ENCODE results near the gene HP1BP3.
A peak's percentile ranks its signal among the peaks of the same experiment; 100 is the strongest.

The HP1BP3 gene

DNA sequence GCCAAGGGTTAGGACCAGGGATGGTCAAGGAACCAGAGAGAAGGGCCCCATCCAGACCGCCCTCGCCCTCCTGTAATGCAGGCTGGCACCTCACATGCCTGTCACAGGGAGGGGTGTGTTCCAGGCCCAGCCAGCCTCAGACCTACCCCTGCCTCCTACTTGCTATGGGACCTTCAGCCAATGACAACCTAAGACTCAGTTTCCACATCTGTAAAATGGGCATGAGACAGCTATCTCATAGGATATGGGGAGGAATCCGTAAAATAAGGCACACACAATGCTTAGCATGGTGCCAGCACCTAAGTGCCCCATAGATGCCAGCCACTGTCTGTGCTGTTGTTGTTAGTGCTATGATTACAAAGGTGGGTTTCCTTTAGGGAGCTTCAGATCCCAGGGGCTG, 77.2 kb downstream of the HP1BP3 start:
- no peak for DNase-seq

DNA sequence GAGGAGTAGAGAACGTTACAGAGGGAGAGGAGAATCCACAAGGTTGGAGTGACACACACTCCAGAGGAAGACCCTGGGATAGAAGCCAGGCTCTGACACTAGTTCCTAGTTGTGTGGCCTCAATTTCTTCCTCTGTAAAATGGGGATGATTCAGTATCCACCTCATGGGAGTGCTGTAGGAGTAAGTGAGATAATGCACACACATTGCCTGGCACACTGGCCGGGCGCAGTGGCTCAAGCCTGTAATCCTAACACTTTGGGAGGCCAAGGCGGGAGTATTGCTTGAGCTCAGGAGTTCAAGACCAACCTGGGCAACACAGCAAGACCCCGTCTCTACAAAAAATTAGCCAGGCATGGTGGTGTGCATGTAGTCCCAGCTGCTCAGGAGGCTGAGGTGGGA, 78.2 kb downstream of the HP1BP3 start:
- no peak for DNase-seq

DNA sequence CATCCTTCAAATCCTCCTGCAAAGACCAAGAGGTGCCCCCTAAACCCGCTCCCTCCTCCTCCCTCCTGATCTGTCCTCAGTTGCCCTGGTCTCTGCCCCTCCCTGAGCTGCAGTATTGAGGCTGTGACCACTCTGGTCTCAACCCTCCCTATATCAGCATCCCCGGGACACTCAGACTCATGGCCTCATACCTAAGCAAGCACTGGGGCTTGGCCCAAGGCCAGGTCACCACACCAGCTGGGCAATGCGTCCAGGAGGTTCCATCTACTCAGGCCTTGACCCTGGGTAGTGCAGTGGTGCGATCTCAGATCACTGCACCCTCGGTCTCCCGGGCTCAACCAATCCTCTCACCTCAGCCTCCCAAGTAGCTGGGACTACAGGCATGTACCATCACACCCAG, 79.0 kb downstream of the HP1BP3 start:
- DNase-seq = no peak

DNA sequence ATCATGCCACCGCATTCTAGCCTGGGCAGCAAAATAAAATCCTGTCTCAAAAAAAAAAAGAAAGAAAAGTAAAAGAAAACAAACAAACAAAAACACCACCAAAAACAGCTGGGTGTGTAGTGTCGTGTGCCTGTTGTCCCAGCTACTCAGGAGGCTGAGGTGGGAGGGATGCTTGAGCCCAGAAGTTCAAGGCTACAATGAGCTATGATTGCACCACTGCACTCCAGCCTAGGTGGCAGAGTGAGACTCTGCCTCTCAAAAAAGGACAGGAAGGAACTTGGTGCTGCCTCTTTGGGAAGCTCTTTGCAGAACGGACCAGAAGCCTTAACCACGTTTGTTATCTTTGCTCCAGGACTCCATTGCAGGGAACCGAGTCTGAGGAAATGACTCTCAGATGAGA, 80.3 kb downstream of the HP1BP3 start:
- DNase-seq = no peak

DNA sequence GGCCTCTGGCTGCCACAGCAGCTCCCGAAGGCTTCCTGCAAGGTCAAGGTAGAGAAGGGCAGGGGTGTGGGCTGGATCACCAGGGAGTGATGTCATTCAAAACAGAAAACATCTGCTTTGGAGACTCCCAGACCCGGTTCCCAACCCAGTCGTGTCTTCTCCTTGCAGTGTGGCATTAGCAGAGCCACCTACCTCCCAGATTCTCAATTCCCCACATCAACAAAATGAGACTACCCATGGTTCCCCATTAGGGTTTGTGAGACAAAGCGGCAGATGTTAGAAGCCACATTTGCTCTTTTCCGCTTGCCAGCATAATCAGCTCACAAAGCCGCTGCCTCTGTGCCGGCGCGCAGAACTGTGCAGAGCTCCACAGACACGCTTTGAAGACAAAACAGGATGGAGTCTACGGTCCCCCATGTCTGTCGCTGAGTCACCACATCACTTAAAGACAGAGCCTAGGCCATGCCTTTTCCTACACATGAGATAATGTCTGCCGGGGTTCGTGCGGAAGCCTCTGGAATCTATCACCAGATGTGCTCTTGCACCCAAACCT, 81.8 kb downstream of the HP1BP3 start:
- DNase-seq = no peak

DNA sequence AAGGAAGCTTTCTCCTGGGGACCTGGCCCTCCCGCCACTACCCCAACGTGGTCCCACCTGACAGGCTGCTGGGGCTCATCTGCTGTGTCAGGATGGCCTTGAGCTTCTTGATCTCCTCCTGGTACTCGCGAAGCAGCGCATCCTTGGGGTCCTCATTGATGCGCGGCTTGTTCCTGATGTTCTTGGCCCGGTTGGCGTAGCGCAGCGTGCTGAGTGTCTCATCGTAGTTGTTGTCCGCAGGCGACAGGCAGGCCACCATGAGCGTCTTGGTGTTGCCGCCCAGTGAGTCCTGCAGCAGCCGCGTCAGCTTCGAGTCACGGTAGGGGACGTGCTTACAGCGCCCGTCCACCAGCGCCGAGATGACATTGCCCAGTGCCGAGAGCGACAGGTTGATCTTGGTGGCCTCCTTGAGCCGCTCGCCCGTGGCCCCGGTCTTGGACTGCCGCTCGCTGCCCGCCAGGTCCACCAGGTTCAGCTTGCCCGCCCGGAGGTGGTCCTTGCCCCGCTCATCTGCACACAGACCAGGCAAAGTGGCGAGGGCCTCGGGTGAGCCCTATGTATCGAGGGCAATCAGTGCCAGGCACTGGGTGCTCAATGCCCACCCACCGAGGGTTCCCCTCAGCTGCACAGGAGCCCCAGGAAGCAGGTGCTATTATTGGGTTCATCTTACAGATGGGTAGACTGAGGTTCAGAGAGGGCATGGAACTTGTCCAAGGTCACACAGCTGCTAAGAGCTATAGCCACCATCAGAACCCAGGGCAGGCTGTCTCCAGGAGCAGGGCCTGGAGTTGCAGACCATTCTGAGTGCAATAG, 82.5 kb downstream of the HP1BP3 start:
- no peak for DNase-seq

DNA sequence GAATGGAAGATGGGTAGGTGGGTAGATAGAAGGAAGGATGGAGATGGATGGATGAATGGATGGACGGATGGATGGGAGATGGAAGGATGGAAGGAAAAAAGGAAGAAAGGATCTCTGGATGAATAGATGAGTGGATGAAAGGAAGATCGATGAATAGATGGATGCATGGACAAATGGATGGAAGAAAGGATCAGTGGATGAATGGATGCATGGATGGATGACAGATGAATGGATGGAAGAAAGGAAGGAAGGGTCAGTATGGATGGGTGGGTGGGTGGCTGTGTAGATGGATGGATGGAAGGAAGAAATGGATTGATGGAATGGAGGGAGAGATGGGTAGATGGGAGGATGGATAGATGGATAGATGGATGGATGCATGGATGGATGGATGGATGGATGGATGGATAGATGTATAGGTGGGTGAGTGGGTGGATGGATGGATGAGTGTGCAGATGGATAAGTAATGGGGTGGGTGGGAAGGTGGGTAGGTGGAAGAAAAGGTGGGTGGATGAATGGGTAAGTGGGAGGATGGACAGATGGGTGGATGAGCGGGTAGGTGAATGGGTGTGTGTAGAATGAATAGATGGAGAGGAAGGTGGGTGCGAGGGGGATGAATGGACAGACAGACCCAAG, 83.9 kb downstream of the HP1BP3 start:
- DNase-seq = no peak

DNA sequence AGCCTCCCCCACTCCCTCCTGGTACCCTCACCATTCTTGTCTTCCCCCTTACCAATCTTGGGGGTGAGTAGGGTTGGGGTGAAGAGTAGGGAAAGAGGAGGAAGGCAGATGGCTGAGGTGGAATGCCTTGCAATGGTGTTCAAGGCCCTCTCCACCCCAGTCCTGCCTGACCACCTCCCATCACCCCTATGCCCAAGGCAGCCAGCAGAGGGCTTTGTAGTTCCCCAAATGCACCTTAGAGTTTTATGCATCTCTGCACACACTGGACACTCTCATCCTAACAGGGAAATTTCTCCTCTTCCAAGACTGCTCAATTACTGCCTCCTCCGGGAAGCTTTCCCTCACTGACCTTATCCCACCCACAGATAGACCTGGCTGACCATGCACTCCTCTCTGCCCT, 84.7 kb downstream of the HP1BP3 start:
- DNase-seq = no peak

DNA sequence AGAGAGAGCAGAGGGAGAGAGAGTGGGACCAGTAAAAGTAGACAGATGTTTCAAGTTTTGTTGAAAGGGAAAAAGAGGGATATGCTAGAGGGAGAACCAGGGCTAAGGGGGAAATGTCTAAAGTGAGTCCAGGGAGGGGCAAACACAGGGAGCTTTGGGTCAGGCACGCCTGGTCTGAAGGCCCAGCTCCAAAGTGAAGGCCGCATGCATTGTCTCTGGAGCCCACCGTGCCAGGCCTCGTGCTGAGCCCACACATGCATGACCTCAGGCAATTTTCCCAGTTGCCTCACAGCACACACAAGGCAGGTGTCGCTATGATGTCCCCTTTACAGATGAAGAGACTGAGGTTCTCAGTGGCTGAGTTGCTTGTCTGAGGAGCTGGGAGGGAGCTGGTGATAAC, 85.3 kb downstream of the HP1BP3 start:
- DNase-seq = no peak

DNA sequence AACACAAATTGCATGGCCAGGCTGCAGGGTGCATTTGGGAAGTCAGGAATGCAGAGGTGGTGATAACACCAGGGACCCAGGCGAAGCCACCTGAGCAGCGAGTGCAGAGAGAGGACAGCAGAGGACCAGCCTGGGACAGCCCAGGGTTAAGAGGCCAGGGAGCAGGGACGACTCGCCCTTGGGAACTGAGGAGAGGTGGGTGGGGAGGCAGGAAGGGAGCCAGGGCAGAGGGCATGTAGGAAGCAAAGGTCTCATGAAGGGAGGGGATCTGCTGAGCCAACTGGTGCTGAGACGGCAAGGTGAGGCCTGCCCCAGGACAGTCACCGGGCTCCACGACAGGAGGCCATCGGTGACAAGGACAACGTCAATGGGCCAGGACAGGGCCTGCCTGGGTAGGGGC, 85.7 kb downstream of the HP1BP3 start:
- no peak for DNase-seq

DNA sequence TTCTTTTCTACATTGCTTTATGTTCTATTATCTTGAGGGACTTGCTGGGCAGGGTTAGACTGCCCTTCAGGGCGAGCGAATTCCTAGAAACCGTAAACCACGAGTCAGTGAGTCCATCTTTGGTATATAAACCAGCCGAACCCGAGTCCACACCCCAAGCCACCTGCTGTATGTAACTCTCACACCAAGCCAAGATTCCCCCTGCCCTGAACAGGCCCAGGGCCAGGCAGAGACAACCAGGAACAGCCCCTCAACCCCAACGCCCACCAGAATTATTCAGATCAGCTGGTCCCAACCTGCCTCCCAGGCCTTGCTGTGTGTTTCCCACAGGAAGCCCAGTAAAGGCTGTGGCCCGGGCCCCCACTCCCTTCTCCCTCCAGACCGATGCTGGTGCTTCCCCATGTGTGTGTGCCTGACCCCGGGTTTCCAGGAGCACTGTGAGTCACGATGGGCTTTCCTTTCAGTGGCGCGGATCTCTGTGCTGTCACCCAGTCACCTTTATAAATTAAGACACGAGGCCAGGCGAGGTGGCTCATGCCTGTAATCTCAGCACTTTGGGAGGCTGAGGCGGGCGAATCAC, 86.4 kb downstream of the HP1BP3 start:
- no peak for DNase-seq

DNA sequence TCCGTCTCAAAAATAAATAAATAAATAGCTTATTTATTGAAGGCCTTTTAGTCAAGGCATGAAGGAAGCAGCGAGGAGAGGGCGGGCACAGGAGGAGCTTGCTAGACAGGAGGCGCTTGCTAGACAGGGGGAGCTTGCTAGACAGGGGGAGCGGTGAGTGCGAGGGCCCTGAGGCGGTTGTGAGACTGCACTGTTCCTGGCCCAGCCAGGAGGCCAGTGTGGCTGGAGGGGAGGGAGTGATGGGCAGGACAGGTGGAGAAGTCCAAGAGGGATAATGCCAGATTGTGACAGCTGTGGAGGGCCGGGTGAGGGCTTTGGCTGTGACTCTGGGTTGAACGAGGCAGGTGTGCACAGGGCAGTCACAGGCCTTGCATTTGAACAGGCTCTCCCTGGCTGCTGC, 87.5 kb downstream of the HP1BP3 start:
- no peak for DNase-seq

DNA sequence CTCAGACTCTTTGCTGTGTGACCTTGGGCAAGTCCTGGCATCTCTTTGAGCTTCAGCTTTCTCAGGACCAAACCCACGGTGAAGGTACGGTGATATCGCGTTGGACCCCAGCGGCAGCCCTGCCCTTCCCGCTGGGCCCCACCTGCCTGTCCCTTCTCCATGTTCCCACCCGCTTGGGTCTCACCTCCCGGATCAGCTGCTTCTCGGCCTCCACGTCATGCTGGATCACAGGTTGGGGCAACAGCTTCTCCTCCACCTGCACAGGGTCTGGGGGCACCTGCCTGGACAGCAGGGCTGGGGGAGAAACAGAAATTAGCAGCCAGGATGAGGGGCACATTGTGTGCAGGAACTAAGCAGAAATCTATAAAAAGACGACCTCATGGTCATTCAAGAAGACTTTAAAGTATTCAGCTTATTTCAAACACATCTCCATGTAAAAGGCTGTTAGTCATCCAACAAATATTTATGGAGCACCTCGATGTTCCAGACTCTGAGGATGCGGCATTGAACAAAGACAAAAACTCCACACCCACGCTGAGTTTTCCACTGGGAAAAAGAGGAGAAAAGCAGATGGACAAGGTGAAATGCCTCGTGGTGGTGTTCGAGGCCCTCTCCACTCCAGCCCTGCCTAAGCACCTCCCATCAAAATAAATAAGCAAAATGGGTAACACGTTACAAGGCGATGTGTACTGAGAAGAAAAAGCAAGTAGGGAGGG, 88.8 kb downstream of the HP1BP3 start:
- no peak for DNase-seq

DNA sequence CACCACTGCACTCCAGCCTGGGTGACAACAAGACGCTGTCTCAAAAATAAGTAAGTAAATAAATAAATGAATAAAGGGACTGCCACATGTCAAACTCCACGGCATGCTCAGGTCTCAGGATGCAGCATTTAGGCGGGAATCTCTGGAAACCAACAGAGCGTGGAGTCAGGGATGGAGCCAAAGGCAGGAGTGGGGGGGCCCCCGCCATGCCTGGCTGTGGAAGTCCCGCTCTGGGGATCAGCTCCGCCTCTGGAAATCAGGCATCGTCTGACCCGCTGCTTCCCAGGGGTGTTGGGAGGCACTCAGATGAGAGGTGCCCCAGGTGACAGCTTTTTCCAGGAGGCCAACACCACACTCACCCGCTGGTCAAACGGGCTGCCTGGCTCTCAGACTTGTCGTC, 89.5 kb downstream of the HP1BP3 start:
- no peak for DNase-seq

DNA sequence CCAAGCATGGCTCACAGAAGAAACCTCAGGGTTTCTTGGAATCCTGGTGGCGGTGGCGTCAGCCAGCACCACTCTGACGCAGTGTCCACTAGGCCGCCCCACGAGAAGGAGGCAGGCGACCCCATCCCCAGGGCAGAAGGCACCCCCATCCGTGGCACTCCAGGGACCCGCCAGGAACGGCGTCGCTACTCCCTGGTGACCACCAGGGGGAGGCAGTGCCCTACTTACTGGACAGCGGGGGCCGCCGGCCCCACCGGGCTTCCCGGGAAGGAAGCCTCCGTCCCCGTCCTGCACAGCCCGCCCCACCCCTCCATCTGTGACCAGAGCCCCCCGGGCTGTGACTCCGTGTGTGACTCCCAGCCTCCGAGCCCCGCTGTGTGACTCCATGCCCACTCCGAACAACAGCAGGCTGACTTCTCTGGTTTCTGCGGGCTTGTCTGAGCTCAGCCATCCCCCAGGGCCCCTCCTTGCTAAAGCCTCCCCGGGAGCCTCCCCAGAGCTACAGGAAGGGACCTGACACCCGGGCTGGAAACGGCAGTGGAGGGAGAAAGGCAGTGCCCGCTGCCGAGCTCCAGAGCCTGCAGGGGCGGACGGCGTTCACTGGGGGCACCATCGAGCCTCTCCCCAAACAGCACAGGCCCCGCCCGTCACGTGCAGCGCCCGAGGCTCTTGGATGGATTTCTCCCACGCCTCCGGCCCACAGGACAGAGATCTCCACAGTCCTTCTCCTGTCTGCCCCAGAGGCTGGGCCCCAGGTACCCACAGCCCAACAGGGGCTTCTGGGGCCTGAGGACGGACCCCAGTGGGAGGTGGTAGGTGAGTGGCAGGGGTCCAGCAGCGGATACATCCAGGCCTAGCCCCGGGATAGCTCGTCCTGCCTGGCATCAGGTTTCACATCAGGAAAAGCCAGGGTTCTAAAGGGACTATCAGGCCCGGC, 90.4 kb downstream of the HP1BP3 start:
- DNase-seq = peak; percentile 67

DNA sequence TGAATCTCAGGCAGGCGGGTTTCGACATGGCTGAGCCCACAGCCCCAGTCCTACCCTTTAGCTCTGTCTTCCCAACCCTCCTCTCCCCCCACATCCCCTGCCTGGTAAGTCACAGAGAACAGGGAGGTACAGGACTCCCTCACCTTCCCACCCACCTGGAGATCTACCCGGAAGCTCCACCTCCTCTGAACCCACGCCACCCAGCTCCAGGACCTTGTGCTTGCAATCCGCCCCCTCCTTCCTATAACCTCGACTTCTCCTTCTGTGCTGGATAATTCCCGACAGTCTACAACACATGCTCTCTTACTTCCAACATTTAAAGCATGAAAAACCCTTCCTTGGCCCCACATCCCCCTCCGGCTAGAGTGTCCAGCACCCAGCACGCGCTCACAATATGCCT, 91.6 kb downstream of the HP1BP3 start:
- no peak for DNase-seq

DNA sequence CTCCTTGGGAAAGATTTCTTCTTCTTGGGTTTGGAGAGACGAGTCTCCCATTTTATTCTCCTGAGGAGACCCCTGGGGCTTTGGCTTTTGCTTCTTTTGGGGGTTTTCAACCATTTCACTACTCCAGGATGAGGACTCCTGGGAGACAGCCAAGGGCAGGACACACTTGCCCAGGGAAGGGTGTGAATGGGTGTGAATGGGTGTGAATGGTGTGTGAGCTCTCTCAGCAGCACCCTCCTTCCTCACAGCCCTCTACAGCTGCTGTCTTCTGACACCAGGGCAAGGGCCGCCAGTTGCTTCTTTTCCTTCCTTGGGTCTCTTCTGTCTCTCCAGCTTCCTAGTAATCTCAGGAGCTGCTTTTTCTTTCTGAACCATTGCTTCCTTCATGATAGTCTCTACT, 93.5 kb downstream of the HP1BP3 start:
- DNase-seq = no peak

Data from CD4-positive, alpha-beta T cell treated with Interleukin-21 for 1 hour (primary cell).